OCI-M2 (cell line): Measurements from ENCODE around the gene DPY19L2.
"Not testable (repeated sequence)": the region's sequence is repeated elsewhere in the genome, so short reads cannot be mapped to it uniquely, and the experiment has no call there.

Experiments used
- DNase-seq: peaks from one replicate; lab custom pipeline; 2025; ENCODE audit not compliant: unreplicated experiment; lab: John Stamatoyannopoulos, UW

DPY19L2 gene

GRCh38 chr12:63537838-63538237 is 130.5 kb downstream of the DPY19L2 start:
- DNase-seq: not testable (repeated sequence)

- DNase-seq: not testable (repeated sequence)
These were observed 138.7 kb downstream of the DPY19L2 start for GRCh38 chr12:63529641-63530040.

- no peak for DNase-seq
These were observed 142.5 kb downstream of the DPY19L2 start for GRCh38 chr12:63525831-63526230.

GRCh38 chr12:63521706-63522105 is 146.6 kb downstream of the DPY19L2 start:
- DNase-seq: no peak
